ENCODE data around the gene NFKBIL1.

Gene NFKBIL1

DNA sequence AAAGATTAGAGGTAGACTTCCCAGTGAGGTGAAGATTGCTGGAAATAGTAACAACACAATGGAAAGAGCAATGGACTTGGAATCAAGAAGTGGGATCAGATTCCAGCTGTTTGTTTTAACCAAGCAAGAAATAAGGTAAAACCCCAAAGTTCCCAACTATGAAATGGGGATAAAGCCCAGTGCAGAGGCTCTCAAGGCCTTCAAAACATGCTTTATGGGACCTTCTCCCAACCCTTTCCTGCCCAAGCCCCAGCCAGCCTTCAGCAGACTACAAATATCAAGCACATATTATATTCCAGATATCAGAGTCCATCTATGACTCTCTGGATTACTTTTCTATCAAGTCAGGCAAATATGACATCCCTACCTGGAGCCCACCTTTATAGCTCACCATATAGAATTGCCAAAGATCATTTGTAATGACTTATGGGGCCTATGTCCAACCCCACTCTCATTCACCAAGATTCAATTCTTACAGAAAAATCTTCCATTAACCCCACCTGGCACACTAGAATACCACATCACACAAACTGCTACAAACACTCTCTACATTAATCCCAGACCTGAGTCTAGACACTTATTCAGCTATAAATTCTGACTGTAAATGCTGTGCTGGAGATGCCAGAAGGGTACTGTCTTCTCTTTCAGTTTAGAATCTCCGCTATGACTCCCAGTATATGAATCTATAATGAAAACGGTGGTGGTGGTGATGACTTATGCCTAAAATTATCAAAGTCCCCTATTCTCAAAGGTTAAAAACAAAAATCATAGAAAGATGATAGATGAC is 11.7 kb upstream of the NFKBIL1 start:
- H3K9me2 ChIP-seq (replicated peaks; ENCODE audit: low read depth, low read length), result no peaks in the 10 kb centered on the region
- no peak overlapping the region for H2AFZ ChIP-seq (ENCODE audit: low read length)
- peaks cover 100% of the 10 kb centered on the region for H4K20me1 ChIP-seq (ENCODE audit: insufficient read depth, low read length, poor library complexity, severe bottlenecking)
- peak overlapping the region; percentile 19 for H3K9ac ChIP-seq (ENCODE audit: low read depth, low read length, poor library complexity, severe bottlenecking)
- H3F3A ChIP-seq (ENCODE audit: low read depth), result no peaks in the 10 kb centered on the region
- peaks cover 53% of the 10 kb centered on the region for H3K4me1 ChIP-seq (ENCODE audit: insufficient read depth, low read length, poor library complexity, severe bottlenecking)
- H3K27me3 ChIP-seq (ENCODE audit: insufficient read depth, low read length, poor library complexity, severe bottlenecking), result peaks cover 2% of the 10 kb centered on the region
- TF ChIP-seq, protein P1, sequence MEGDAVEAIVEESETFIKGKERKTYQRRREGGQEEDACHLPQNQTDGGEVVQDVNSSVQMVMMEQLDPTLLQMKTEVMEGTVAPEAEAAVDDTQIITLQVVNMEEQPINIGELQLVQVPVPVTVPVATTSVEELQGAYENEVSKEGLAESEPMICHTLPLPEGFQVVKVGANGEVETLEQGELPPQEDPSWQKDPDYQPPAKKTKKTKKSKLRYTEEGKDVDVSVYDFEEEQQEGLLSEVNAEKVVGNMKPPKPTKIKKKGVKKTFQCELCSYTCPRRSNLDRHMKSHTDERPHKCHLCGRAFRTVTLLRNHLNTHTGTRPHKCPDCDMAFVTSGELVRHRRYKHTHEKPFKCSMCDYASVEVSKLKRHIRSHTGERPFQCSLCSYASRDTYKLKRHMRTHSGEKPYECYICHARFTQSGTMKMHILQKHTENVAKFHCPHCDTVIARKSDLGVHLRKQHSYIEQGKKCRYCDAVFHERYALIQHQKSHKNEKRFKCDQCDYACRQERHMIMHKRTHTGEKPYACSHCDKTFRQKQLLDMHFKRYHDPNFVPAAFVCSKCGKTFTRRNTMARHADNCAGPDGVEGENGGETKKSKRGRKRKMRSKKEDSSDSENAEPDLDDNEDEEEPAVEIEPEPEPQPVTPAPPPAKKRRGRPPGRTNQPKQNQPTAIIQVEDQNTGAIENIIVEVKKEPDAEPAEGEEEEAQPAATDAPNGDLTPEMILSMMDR (conservative IDR thresholded peaks at IDR 0.05; ENCODE audit: low read length), result no peak
- TF ChIP-seq EZH2phosphoT487 (IDR thresholded peaks at IDR 0.05; ENCODE audit: borderline replicate concordance), result no peak
- peaks cover 93% of the 10 kb centered on the region for H3K36me3 ChIP-seq (ENCODE audit: insufficient read depth, low read length)
- no peaks in the 10 kb centered on the region for H3K9me3 ChIP-seq (ENCODE audit: insufficient read depth, low read depth, low read length)
- H3K79me2 ChIP-seq (ENCODE audit: insufficient read depth, low read length), result peaks cover 100% of the 10 kb centered on the region
- H3K4me3 ChIP-seq (ENCODE audit: low read length, poor library complexity, severe bottlenecking), result peak overlapping the region; percentile 94
- H3K4me2 ChIP-seq (ENCODE audit: low read depth, low read length, poor library complexity, severe bottlenecking), result peak overlapping the region; percentile 98

DNA sequence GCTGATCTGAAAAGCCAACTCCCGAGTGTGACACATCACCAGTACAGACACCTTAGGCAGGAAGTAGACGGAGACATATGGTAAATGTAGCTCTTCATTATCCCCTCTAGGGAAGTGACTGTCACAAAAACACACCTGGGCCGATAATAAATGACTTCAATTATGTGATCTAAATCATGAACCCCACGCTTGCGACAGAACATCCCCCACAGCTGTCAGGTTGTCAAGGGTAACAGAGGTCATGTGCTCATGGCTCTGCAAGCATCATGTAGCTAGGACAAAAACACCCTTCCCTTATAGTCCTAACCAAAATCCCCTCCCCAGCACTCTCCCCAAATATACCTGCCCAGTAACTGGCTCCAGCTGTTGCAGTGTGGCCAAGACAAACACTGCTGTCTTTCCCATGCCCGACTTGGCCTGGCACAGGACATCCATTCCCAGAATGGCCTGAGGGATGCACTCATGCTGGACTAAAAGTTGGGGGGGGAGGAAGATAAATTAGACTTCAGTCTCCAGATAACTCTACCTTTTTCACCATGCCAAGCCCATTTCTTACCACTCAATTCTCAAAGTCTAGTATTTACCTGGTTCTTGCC is 8.5 kb upstream of the NFKBIL1 start:
- Histone ChIP-seq H3K9me2 (replicated peaks; ENCODE audit: low read depth, low read length) (no peaks in the 10 kb centered on the region), H3K4me3 (ENCODE audit: low read length, poor library complexity, severe bottlenecking) (peak overlapping the region; percentile 94), H3K79me2 (ENCODE audit: insufficient read depth, low read length) (peaks cover 96% of the 10 kb centered on the region), H3K9me3 (ENCODE audit: insufficient read depth, low read depth, low read length) (no peaks in the 10 kb centered on the region), H3K27me3 (ENCODE audit: insufficient read depth, low read length, poor library complexity, severe bottlenecking) (peaks cover 13% of the 10 kb centered on the region), H3K36me3 (ENCODE audit: insufficient read depth, low read length) (peaks cover 64% of the 10 kb centered on the region), H3F3A (ENCODE audit: low read depth) (no peaks in the 10 kb centered on the region; the same call in 1 of the 2 replicates), H2AFZ (ENCODE audit: low read length) (no peak overlapping the region), H3K4me1 (ENCODE audit: insufficient read depth, low read length, poor library complexity, severe bottlenecking) (peaks cover 48% of the 10 kb centered on the region), H3K4me2 (ENCODE audit: low read depth, low read length, poor library complexity, severe bottlenecking) (peak overlapping the region; percentile 98), H3K9ac (ENCODE audit: low read depth, low read length, poor library complexity, severe bottlenecking) (peak overlapping the region; percentile 99), H4K20me1 (ENCODE audit: insufficient read depth, low read length, poor library complexity, severe bottlenecking) (peaks cover 82% of the 10 kb centered on the region)
- TF ChIP-seq EZH2phosphoT487 (IDR thresholded peaks at IDR 0.05; ENCODE audit: borderline replicate concordance), result no peak
- TF ChIP-seq, protein P1 (conservative IDR thresholded peaks at IDR 0.05; ENCODE audit: low read length), result no peak

DNA sequence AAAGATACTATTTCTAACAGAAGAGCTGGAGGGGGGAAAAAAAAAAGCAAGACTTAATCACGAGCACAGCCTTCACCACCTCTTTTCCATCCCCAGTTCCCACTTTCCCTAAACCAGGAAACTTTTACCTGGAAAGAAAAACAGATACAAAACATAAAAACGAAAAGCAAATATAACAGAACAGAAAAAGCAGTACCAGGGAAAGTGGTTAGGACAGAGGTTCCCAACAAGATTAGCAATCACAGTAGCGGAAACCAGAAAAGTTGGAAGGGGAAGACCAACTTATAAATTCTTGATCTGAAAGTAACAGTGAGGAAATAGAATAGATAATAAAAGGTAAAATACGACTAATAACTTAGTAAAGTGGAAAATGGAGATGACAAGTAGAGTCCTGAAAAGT is 6.8 kb upstream of the NFKBIL1 start:
- peaks cover 13% of the 10 kb centered on the region for H3K27me3 ChIP-seq (ENCODE audit: insufficient read depth, low read length, poor library complexity, severe bottlenecking)
- TF ChIP-seq, protein P1 (conservative IDR thresholded peaks at IDR 0.05; ENCODE audit: low read length), result no peak
- no peak for TF ChIP-seq EZH2phosphoT487 (IDR thresholded peaks at IDR 0.05; ENCODE audit: borderline replicate concordance)
- H3K36me3 ChIP-seq (ENCODE audit: insufficient read depth, low read length), result peaks cover 47% of the 10 kb centered on the region
- H3K4me1 ChIP-seq (ENCODE audit: insufficient read depth, low read length, poor library complexity, severe bottlenecking), result peaks cover 39% of the 10 kb centered on the region
- H3K9me2 ChIP-seq (replicated peaks; ENCODE audit: low read depth, low read length), result no peaks in the 10 kb centered on the region
- H3K4me2 ChIP-seq (ENCODE audit: low read depth, low read length, poor library complexity, severe bottlenecking), result peak overlapping the region; percentile 98
- H2AFZ ChIP-seq (ENCODE audit: low read length), result no peak overlapping the region
- peaks cover 87% of the 10 kb centered on the region for H3K79me2 ChIP-seq (ENCODE audit: insufficient read depth, low read length)
- H4K20me1 ChIP-seq (ENCODE audit: insufficient read depth, low read length, poor library complexity, severe bottlenecking), result peaks cover 65% of the 10 kb centered on the region
- peak overlapping the region; percentile 94 for H3K4me3 ChIP-seq (ENCODE audit: low read length, poor library complexity, severe bottlenecking)
- H3K9ac ChIP-seq (ENCODE audit: low read depth, low read length, poor library complexity, severe bottlenecking), result peak overlapping the region; percentile 99
- H3K9me3 ChIP-seq (ENCODE audit: insufficient read depth, low read depth, low read length), result no peaks in the 10 kb centered on the region
- H3F3A ChIP-seq (ENCODE audit: low read depth), result no peaks in the 10 kb centered on the region; the same call in 1 of the 2 replicates
